Activated CD8-positive, alpha-beta T cell treated with anti-CD3 and anti-CD28 coated beads, Interleukin-2, amount 10 ng/mL, durations not matched to agents 7 days and 5 days (primary cell): Measurements from ENCODE around the gene ULBP1. TPM values are rescaled to one million over a fixed set of nuclear protein-coding genes. Genes with fewer than 3 reads are reported as not detected.
A peak's percentile ranks its signal among the peaks of the same experiment; 100 is the strongest.
"Not testable (repeated sequence)": the region's sequence is repeated elsewhere in the genome, so short reads cannot be mapped to it uniquely, and the experiment has no call there.

Experiments used
- ATAC-seq: fragments of 150-1000 bp; cut with Tn5 transposase; one replicate; pipeline ENCODE4 v1.10.0; 2021; ENCODE audit warnings: moderate library complexity
- CTCF ChIA-PET: fragments of 350-600 bp; sonication (Branson Sonifier 250); formaldehyde crosslinking; loops from one replicate; lab custom pipeline; 2021; ENCODE audit warnings: antibody characterized with exemption; lab: Charles Lee
- POLR2A ChIA-PET: fragments of 350-600 bp; sonication (Branson Sonifier 250); formaldehyde crosslinking; loops from one replicate; lab custom pipeline; 2021; ENCODE audit warnings: antibody characterized with exemption; lab: Charles Lee
- DNase-seq: peaks from one replicate; pipeline ENCODE4 v3.0.0-alpha.2; 2020
- H3K27ac Mint-ChIP-seq: one replicate; pipeline ENCODE4 v1.8.0; 2021; ENCODE audit warnings: mild to moderate bottlenecking, mixed read lengths
- H3K27me3 Mint-ChIP-seq: one replicate; pipeline ENCODE4 v1.8.0; 2021; ENCODE audit warnings: low read depth, mixed read lengths
- H3K36me3 Mint-ChIP-seq: one replicate; pipeline ENCODE4 v1.8.0; 2021; ENCODE audit warnings: low read depth, mixed read lengths
- H3K4me1 Mint-ChIP-seq: one replicate; pipeline ENCODE4 v1.8.0; 2021; ENCODE audit warnings: low read depth, mixed read lengths
- H3K4me3 Mint-ChIP-seq: one replicate; pipeline ENCODE4 v1.8.0; 2021; ENCODE audit warnings: mild to moderate bottlenecking, mixed read lengths
- H3K9me3 Mint-ChIP-seq: one replicate; pipeline ENCODE4 v1.8.0; 2022; ENCODE audit warnings: mixed read lengths; ENCODE audit not compliant: insufficient read depth
- total RNA-seq, 2 experiments: library from RNA; stranded (reverse); gene quantifications; one replicate each; pipeline ENCODE4 v1.2.3, GENCODE V29; 2021

Gene ULBP1
- total RNA-seq, 2 experiments from 2014 or later = 0.65 to 0.71 TPM

DNA sequence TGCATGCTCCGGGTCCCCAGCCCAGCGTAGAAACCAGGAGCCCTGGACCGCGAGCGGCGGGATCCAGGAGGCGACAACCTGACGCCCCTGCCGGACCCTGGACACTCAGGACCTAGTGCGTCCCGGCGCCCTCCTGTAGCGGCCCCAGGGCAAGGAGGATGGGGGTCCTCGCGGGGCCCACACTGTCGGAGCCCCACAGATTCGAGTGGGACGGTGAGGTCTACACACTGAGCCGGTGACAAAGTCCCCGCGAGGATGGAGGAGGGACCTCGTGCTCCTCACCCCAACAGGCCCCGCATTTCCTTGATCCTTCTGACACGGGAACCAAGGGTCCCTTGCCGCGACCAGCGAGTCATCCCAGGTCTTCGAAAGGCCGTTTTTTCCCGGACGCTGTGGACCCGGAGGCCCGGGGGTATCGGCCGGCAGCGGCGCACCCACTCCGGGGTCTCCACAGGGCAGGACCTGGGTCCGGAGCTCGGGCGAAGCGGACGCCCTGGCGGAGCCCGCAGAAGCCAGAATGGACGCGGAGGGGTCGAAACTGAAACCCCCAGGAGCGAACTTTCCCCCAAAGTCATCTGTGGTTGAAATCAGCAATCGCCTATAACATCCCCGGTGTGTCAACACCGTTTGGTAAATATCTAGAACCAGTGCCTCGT is 9.3 kb upstream of the ULBP1 start:
- POLR2A ChIA-PET, H3K4me3 Mint-ChIP-seq, H3K36me3 Mint-ChIP-seq, H3K27ac Mint-ChIP-seq, H3K9me3 Mint-ChIP-seq, CTCF ChIA-PET, DNase-seq: not testable (repeated sequence)
- Mint-ChIP-seq H3K4me1 (peaks cover 11% of the 10 kb centered on the region), H3K27me3 (peaks cover 75% of the 10 kb centered on the region)
- ATAC-seq = peak; percentile 45

DNA sequence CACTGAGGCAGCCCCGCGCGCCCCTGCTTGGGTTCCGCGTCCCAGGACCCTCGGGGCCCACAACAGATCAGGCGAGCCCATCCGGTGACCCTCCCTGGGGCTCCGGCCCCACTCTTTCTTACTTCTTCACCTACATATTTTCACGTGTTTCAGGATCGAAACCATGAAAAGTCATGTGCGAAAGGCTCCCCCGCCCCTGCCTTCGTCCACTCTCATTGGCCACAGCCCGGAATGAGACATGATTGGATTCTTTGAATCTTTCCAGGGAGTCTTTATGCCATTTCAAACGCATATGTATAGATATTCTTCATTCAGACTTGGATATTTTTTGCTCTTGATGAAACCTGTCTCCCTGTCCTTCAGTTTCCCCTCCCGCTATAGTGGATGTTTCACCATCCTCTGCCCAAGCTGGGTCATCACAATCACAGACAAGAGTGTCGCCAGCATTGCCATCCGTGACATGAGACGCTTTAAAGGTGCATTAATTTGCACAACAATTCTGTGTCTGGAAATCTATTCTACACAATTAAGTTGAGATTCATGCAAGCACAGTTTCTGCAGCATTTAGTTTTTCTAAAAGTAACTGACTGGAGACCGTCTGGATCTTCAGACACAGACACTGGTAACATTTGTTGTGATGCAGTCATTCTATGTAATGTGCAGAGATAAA is 8.6 kb upstream of the ULBP1 start:
- H3K27ac Mint-ChIP-seq, H3K9me3 Mint-ChIP-seq, H3K4me3 Mint-ChIP-seq, DNase-seq, POLR2A ChIA-PET, CTCF ChIA-PET, ATAC-seq, H3K36me3 Mint-ChIP-seq: not testable (repeated sequence)
- Mint-ChIP-seq H3K27me3 (peaks cover 74% of the 10 kb centered on the region), H3K4me1 (peaks cover 11% of the 10 kb centered on the region)

DNA sequence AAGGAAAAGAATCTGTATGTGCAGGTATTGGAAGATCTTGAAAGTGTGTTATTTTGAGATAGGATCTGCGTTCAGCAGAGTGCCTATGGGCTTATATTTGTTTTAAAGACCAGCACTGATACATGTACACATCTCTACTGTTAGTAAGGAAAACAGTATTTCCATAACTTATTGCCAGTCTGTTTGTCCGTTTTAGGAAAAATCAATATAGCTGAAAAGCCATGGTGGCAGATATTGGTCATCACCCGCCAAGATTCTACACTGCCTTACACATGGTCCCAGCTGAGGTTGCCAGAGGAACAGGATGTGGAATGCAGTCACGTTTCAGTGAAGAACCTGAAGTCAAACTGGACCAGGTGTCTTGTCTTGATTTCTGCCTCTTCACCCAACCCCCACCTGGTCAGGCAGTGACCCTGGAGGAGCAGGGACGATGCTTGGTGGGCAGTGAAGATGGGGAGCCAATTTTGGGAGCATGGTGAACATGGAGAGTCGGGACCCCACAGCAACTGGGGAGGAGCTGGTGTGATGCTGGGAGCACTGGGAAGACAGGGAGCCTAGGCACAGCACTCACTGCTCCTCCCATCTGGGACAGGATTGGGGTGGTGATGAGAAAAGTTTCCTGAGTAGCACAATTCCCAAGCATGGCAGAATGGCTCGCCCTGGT is 8.0 kb upstream of the ULBP1 start:
- DNase-seq, ATAC-seq, POLR2A ChIA-PET, H3K4me3 Mint-ChIP-seq, H3K27ac Mint-ChIP-seq, H3K36me3 Mint-ChIP-seq, H3K9me3 Mint-ChIP-seq, CTCF ChIA-PET: not testable (repeated sequence)
- H3K27me3 Mint-ChIP-seq = peaks cover 73% of the 10 kb centered on the region
- H3K4me1 Mint-ChIP-seq = peaks cover 11% of the 10 kb centered on the region

DNA sequence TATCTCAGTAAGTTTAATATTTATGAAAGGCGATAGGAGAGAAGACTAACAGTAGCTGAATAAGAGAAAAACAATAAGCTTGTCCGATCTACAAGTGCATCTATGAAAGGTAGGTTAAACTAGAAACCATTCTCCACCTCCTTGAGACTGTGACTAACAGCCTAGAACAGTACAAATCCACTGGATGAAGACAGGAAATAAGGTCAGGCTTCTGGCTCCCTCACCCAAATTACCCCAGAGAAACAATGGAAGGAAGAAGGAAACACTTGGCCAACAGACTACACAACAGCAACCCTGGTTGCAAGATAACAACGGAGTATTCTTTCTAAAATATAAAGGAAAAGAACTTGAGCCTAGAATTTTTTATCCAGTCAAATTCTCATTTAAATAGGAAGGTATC is 5.6 kb upstream of the ULBP1 start:
- Mint-ChIP-seq H3K4me1 (peaks cover 17% of the 10 kb centered on the region), H3K27me3 (peaks cover 59% of the 10 kb centered on the region)
- CTCF ChIA-PET, ATAC-seq, H3K27ac Mint-ChIP-seq, H3K4me3 Mint-ChIP-seq, DNase-seq, H3K9me3 Mint-ChIP-seq, POLR2A ChIA-PET, H3K36me3 Mint-ChIP-seq: not testable (repeated sequence)

DNA sequence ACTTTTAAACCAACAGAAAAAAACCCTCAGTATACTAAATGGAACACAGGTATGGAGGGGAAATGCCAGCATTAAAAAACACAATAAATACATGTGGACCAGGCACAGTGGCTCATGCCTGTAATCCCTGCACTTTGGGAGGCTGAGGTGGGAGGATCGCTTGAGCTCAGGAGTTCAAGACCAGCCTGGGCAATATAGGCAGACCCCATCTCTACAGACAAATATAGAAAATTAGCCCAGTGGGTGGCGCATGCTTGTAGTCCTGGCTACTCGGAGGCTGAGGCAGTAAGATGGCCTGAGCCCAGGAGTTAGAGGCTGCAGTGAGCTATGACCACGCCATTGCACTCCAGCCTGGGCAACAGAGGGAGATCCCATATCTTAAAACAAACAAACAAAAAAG is 3.9 kb upstream of the ULBP1 start:
- ATAC-seq, H3K27ac Mint-ChIP-seq, H3K4me3 Mint-ChIP-seq, POLR2A ChIA-PET, H3K9me3 Mint-ChIP-seq, DNase-seq, H3K36me3 Mint-ChIP-seq: not testable (repeated sequence)
- Mint-ChIP-seq H3K27me3 (peaks cover 69% of the 10 kb centered on the region), H3K4me1 (peaks cover 27% of the 10 kb centered on the region)
- CTCF ChIA-PET = interaction anchor here (1.1 kb wide), 1 partner anchor 51 kb away, joined by 4 read pairs; no protein-coding TSS in a partner anchor

DNA sequence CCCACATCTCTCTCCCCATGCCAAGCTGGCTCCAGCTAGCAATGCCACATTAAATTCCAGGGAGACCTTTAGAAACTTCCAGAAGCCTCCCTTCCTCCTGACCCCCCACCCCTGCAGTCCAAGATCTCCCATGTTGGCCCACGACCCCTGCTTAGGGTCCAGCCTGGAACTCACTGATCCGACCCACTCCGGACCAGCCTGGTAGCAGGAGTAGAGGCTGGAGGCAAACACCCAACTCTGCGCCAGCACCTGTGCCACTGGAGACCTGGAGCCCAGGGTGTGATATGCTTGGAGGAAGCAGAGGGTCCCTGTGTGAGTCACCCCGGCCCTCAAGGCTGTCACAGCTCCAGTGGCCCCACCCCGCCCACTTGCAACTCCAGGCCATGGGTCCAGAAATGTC is 3.3 kb upstream of the ULBP1 start:
- no peaks in the 10 kb centered on the region for H3K9me3 Mint-ChIP-seq
- ChIA-PET POLR2A (no interaction called here), CTCF (interaction anchor here (1.1 kb wide), 1 partner anchor 51 kb away, joined by 4 read pairs; no protein-coding TSS in a partner anchor)
- ATAC-seq (no peak), DNase-seq (no peak)
- H3K36me3 Mint-ChIP-seq = peaks cover 7% of the 10 kb centered on the region
- H3K27ac Mint-ChIP-seq = no peak overlapping the region
- H3K4me1 Mint-ChIP-seq = peaks cover 28% of the 10 kb centered on the region
- no peak overlapping the region for H3K4me3 Mint-ChIP-seq
- H3K27me3 Mint-ChIP-seq = peaks cover 69% of the 10 kb centered on the region

DNA sequence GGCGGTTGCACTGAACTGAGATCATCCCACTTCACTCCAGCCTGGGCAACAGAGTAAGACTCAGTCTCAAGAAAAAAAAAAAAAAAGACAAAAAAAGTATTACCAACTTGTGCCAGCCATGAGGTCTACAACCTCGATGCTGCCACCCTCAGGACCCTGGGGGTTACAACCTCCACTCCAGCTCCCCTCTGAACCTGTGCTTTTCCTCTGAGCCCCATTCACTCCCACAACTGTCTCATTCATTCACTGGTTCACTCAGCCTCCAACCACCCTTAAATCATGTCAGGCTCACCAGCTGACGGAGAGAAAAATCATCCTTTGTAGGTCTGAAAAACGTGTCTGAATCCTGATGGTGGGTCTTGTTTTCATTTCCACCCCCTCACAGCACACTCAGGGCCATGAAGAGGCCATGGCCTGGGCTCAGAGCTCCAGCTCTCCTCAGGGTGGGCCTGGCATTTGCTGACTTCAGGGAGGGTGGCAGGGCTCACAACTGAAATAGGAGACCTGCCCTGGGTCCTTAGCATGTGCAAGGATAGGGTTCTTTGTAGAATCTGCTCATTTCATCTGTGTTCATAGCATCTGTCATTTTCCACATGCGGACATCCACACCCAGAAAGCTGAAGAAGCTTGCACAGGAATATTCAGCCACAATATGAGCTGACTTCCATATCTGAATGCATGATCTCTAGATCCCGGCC is 1.9 kb upstream of the ULBP1 start:
- POLR2A ChIA-PET = no interaction called here
- ATAC-seq = no peak

DNA sequence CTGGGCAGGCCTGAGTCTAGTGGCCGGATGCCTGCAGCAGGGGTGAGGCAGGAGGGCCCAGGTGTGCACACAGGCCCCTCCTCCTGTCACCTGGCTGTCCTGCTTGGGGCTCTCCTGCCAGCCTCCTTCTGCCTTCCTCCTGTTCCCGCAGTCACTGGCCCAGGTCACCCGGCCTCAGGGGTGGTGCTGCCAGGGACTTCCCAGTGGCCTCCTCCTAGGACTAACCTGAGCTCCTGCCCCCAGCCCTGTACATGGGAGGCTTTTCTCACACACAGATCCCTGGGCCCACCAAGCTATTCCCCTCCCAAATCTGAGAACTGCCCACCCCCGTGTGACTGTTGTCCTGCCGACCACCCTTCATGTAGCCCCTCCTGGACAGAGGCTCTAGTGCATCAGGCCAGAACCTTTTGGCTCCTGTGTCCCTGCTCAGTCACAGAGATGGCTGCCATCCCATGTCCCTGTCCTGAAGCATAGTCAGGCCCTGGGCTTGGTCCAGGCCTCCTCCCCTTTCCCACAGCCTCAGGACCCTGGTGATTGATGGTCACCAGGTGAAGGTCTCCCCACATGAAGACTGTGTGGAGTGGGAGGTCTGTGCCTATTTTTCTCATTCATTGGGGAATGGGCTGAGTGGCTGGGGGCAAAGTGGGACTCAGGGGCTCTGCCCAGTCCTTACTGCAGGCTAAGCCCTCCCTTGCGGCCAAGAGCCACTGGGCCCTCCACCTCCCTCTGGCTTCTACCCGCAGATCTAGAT is 1.1 kb upstream of the ULBP1 start:
- ATAC-seq (no peak), DNase-seq (no peak)
- Mint-ChIP-seq H3K36me3 (peaks cover 7% of the 10 kb centered on the region), H3K27me3 (peaks cover 72% of the 10 kb centered on the region), H3K4me3 (peak overlapping the region; percentile 85), H3K27ac (peak overlapping the region; percentile 88), H3K9me3 (no peaks in the 10 kb centered on the region), H3K4me1 (peaks cover 31% of the 10 kb centered on the region)
- ChIA-PET POLR2A (no interaction called here), CTCF (interaction anchor here (1.3 kb wide), 1 partner anchor 118 kb away, joined by 3 read pairs; no protein-coding TSS in a partner anchor)

More for the DNA sequence above, 1.9 kb upstream of the ULBP1 start:
- peak; percentile 51 for DNase-seq
- Mint-ChIP-seq H3K9me3 (no peaks in the 10 kb centered on the region), H3K4me1 (peaks cover 31% of the 10 kb centered on the region), H3K27ac (no peak overlapping the region), H3K36me3 (peaks cover 7% of the 10 kb centered on the region), H3K27me3 (peaks cover 66% of the 10 kb centered on the region), H3K4me3 (no peak overlapping the region)
- CTCF ChIA-PET = interaction anchor here (0.8 to 1.3 kb wide), 3 partner anchors 9 to 119 kb away, joined by 3 read pairs; no protein-coding TSS in a partner anchor

DNA sequence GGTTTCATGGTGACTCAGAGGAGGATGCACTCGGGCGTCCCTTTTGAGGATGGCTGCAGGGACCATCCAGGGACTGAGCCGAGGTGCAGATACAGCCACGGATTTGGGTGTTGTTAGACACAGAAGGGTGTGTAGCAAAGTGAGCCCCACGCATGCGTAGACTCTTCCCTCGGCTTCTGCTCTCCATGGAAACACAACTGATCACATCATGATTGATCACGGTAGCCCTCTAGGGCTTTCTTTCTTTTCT is 606 bp upstream of the ULBP1 start:
- peak overlapping the region; percentile 85 for H3K4me3 Mint-ChIP-seq
- H3K27ac Mint-ChIP-seq = peak overlapping the region; percentile 88
- ATAC-seq (peak; percentile 17), DNase-seq (peak; percentile 57)
- H3K9me3 Mint-ChIP-seq = no peaks in the 10 kb centered on the region
- peaks cover 72% of the 10 kb centered on the region for H3K27me3 Mint-ChIP-seq
- H3K36me3 Mint-ChIP-seq = peaks cover 7% of the 10 kb centered on the region
- CTCF ChIA-PET = no interaction called here
- POLR2A ChIA-PET = no interaction called here
- H3K4me1 Mint-ChIP-seq = peaks cover 31% of the 10 kb centered on the region

DNA sequence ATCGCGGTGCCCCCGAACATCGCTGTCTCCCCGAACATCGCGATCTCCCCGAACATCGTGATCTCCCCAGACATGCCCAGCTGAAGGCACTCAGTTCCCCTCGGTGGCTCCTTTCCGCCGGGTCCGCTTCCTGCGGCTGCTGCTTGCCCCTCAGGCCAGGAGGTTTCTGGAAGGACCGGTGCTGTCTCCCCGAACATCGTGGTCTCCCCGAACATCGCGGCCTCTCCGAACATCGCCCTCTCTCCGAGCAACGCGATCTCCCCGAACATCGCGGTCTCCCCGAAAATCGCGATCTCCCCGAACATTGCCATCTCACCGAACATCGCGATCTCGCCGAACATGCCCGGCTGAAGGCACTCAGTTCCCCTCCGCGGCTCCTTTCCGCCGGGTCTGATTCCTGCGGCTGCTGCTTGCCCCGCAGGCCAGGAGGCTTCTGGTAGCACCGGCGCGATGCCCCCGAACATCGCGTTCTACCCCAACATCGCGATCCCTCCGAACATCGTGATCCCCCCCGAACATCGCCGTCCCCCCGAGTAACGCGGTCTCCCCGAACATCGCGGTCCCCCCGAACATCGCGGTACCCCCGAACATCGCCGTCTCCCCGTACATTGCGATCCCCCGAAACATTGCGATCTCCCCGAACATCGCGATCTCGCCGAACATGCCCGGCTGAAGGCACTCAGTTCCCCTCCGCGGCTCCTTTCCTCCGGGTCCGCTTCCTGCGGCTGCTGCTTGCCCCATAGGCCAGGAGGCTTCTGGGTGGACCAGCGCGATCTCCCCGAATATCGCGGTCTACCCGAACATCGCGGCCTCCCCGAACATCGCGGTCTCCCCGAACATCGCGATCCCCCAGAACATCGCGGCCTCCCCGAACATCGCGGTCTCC is 808 bp downstream of the ULBP1 start:
- Mint-ChIP-seq H3K27me3 (peaks cover 69% of the 10 kb centered on the region), H3K4me1 (peaks cover 31% of the 10 kb centered on the region), H3K9me3 (no peaks in the 10 kb centered on the region), H3K4me3 (peak overlapping the region; percentile 85), H3K27ac (peak overlapping the region; percentile 88), H3K36me3 (peaks cover 7% of the 10 kb centered on the region)
- ChIA-PET CTCF (no interaction called here), POLR2A (no interaction called here)
- DNase-seq (peak; percentile 41), ATAC-seq (no peak)
